Vagina (tissue), 2 donors: Measurements from ENCODE around the gene CD300A. TPM values are rescaled to one million over a fixed set of nuclear protein-coding genes. Genes with fewer than 3 reads are reported as not detected.

Source experiments
- DNase-seq, 2 donors: peaks; one replicate each; pipeline ENCODE4 v3.0.0-alpha.2; 2017; ENCODE audit errors: extremely low spot score in 2 of 2
- H3K27ac ChIP-seq: fragments of 200-600 bp; sonication (generic); one replicate; pipeline ENCODE4 v1.5.1; 2019
- H3K27me3 ChIP-seq: fragments of 200-600 bp; sonication (generic); one replicate; pipeline ENCODE4 v1.5.1; 2019
- H3K36me3 ChIP-seq, 2 donors: fragments of 200-600 bp; sonication (generic); one replicate each; pipeline ENCODE4 v1.5.1; 2017 to 2019
- H3K4me1 ChIP-seq: fragments of 200-600 bp; sonication (generic); one replicate; pipeline ENCODE4 v1.5.1; 2019
- H3K4me3 ChIP-seq, 2 donors: fragments of 200-600 bp; sonication (generic); 1 replicate in 1 of 2; 2 replicates in 1 of 2; pipeline ENCODE4 v1.5.1; 2016 to 2019
- H3K9me3 ChIP-seq: fragments of 200-600 bp; sonication (generic); one replicate; pipeline ENCODE4 v1.5.1; 2019
- POLR2A ChIP-seq, 2 donors: fragments of 450-650 bp; IDR thresholded peaks; one replicate each; pipeline ENCODE4 v1.6.1; 2017; ENCODE audit warnings: antibody characterized with exemption in 2 of 2, mild to moderate bottlenecking in 2 of 2, moderate library complexity in 2 of 2
- POLR2AphosphoS5 ChIP-seq, 2 donors: sonication (generic); formaldehyde crosslinking; IDR thresholded peaks; one replicate each; pipeline ENCODE4 v1.9.0; 2017; ENCODE audit warnings: antibody characterized with exemption in 2 of 2, mild to moderate bottlenecking in 2 of 2, low read depth in 1 of 2; ENCODE audit not compliant: insufficient read depth in 1 of 2
- intact Hi-C: fragments of 100-400 bp; cut with DNase I; formaldehyde crosslinking; loops from one replicate; pipeline ENCODE4 v1.15.1; 2023
- total RNA-seq: library from RNA; depleted of rRNA; stranded (reverse); fragments of >200 nt; gene quantifications from one replicate; pipeline ENCODE4 v1.2.3, GENCODE V29; 2016
- TF ChIP-seq, protein P1 (sequence below), 3 experiments: fragments of 450-650 bp in 2 of 3; fragments of 200-600 bp in 1 of 3; sonication (generic) in 1 of 3; IDR thresholded peaks; one replicate each; pipeline ENCODE4 v1.5.1; 2017 to 2019; ENCODE audit warnings: antibody characterized with exemption in 3 of 3, mild to moderate bottlenecking in 2 of 3, moderate library complexity in 2 of 3

Gene CD300A
- total RNA-seq, 1 donor from 2014 or later, result 4.2 TPM

DNA sequence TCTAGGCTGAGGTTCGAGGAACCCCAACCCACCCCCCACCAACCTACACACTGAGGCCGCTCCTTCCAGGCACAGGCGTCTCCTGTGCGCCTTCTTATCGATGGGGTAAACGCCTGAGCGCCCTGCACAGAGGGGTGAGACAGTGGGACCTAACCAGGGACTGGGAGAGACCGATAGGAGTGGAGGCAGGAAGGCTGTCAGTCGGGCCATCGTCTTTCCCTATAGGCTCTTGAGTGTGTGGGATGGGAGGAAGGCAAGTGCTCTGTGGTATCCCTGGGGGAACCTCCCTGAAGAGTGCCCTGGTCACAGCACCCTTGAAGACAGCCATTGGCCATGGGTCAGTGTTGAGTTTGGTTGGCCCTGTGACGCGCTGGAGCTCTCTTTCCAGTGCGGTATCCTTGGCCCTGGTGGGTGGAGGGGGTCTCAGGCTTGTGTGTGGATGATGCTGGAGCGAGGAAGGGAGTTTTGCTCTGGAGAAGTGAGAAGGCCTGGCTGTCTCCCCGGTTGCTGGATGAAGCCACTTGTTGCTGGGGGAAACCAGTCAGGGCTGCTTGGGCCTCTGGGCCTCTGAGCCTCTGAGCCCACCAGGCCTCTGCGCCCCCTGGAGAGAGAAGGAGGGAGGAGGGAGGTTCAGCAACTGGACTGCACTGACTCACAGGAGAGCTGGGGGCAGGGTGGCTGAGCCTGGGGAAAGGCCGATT, 32.9 kb upstream of the CD300A start:
- Histone ChIP-seq H3K4me1 (peaks cover 40% of the 10 kb centered on the region), H3K36me3 (no peaks in the 10 kb centered on the region), H3K9me3 (no peaks in the 10 kb centered on the region), H3K27me3 (no peaks in the 10 kb centered on the region), H3K27ac (peak overlapping the region; percentile 91), H3K4me3 (peak overlapping the region; percentile 61 to 74)
- DNase-seq, result no peak
- TF ChIP-seq, protein P1, sequence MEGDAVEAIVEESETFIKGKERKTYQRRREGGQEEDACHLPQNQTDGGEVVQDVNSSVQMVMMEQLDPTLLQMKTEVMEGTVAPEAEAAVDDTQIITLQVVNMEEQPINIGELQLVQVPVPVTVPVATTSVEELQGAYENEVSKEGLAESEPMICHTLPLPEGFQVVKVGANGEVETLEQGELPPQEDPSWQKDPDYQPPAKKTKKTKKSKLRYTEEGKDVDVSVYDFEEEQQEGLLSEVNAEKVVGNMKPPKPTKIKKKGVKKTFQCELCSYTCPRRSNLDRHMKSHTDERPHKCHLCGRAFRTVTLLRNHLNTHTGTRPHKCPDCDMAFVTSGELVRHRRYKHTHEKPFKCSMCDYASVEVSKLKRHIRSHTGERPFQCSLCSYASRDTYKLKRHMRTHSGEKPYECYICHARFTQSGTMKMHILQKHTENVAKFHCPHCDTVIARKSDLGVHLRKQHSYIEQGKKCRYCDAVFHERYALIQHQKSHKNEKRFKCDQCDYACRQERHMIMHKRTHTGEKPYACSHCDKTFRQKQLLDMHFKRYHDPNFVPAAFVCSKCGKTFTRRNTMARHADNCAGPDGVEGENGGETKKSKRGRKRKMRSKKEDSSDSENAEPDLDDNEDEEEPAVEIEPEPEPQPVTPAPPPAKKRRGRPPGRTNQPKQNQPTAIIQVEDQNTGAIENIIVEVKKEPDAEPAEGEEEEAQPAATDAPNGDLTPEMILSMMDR (IDR thresholded peaks at IDR 0.05), result no peak
- no peak for TF ChIP-seq POLR2AphosphoS5 (IDR thresholded peaks at IDR 0.05; ENCODE audit: insufficient read depth in 1 of 2, low read depth in 1 of 2)
- TF ChIP-seq POLR2A (IDR thresholded peaks at IDR 0.05), result no peak
- intact Hi-C loops, result no loop called here

DNA sequence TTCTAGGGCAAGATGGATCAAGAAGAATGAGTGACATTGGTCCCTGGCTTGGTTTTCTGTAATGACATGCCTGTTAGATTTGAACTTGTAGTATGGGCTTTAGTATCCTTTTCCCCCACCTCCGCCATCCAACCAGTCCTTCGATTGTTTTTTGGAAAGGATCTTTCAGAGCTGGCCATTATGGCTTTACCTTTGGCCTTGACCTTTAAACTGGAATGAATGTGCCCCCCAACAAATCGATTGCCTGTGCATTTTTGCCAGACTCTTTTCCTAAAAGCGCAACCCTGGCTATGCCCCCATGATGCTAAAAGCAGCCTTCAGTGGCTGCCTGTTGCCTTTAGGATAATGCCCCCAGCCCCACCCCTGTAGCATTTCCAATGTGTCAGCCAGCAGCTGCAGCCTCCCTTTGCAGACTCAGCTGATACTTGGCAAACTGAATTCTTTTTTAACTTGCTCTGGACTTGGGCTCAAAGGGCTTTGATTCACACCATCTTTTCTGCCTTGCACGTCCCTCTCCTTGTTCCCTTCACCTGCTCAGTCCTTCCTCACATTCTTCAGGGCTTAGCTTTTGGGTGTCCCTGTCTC, 30.6 kb upstream of the CD300A start:
- H3K27ac ChIP-seq, result no peak overlapping the region
- H3K4me3 ChIP-seq, result no peak overlapping the region
- no peak for DNase-seq
- H3K27me3 ChIP-seq, result no peaks in the 10 kb centered on the region
- no peaks in the 10 kb centered on the region for H3K9me3 ChIP-seq
- intact Hi-C loops, result no loop called here
- H3K36me3 ChIP-seq, result peaks cover 0 to 9% of the 10 kb centered on the region in 2 donors
- H3K4me1 ChIP-seq, result peaks cover 29% of the 10 kb centered on the region
- no peak for TF ChIP-seq POLR2A (IDR thresholded peaks at IDR 0.05)
- TF ChIP-seq, protein P1 (IDR thresholded peaks at IDR 0.05), result no peak
- no peak for TF ChIP-seq POLR2AphosphoS5 (IDR thresholded peaks at IDR 0.05; ENCODE audit: insufficient read depth in 1 of 2, low read depth in 1 of 2)

DNA sequence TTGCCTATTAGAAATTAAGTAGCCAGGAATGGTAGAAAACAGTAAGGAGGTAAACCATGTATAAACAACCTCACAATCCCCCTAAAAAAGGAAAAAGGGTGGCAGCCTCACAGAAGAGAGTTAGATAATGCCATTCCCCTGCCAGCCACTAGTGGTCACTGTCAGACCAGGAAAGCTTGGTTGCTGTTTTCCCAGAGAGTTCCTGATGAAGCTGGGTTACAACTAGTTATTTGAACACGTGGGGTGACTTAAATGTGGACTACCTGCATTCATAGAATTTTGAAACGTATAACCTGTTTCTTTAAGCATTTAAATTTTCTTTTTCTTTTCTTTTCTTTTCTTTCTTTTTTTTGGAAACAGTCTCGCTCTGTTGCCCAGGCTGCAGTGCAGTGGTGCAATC, 28.7 kb upstream of the CD300A start:
- Histone ChIP-seq H3K4me1 (peaks cover 18% of the 10 kb centered on the region), H3K9me3 (no peaks in the 10 kb centered on the region), H3K36me3 (peaks cover 0 to 9% of the 10 kb centered on the region in 2 donors), H3K27ac (no peak overlapping the region), H3K4me3 (no peak overlapping the region), H3K27me3 (no peaks in the 10 kb centered on the region)
- intact Hi-C loops, result no loop called here
- no peak for DNase-seq
- no peak for TF ChIP-seq POLR2A (IDR thresholded peaks at IDR 0.05)
- no peak for TF ChIP-seq POLR2AphosphoS5 (IDR thresholded peaks at IDR 0.05; ENCODE audit: insufficient read depth in 1 of 2, low read depth in 1 of 2)
- TF ChIP-seq, protein P1 (IDR thresholded peaks at IDR 0.05), result peak in 1 of 3 experiments; percentile 29

DNA sequence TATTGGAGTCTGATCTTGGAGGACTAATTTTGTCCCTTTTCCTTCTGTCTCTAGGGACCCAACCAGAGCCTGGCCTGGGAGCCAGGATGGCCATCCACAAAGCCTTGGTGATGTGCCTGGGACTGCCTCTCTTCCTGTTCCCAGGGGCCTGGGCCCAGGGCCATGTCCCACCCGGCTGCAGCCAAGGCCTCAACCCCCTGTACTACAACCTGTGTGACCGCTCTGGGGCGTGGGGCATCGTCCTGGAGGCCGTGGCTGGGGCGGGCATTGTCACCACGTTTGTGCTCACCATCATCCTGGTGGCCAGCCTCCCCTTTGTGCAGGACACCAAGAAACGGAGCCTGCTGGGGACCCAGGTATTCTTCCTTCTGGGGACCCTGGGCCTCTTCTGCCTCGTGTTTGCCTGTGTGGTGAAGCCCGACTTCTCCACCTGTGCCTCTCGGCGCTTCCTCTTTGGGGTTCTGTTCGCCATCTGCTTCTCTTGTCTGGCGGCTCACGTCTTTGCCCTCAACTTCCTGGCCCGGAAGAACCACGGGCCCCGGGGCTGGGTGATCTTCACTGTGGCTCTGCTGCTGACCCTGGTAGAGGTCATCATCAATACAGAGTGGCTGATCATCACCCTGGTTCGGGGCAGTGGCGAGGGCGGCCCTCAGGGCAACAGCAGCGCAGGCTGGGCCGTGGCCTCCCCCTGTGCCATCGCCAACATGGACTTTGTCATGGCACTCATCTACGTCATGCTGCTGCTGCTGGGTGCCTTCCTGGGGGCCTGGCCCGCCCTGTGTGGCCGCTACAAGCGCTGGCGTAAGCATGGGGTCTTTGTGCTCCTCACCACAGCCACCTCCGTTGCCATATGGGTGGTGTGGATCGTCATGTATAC, 26.5 kb upstream of the CD300A start:
- Histone ChIP-seq H3K36me3 (peaks cover 0 to 9% of the 10 kb centered on the region in 2 donors), H3K9me3 (no peaks in the 10 kb centered on the region), H3K4me3 (no peak overlapping the region), H3K27ac (no peak overlapping the region), H3K4me1 (peaks cover 25% of the 10 kb centered on the region), H3K27me3 (no peaks in the 10 kb centered on the region)
- intact Hi-C loops, result no loop called here
- TF ChIP-seq POLR2A (IDR thresholded peaks at IDR 0.05) (no peak), POLR2AphosphoS5 (IDR thresholded peaks at IDR 0.05; ENCODE audit: insufficient read depth in 1 of 2, low read depth in 1 of 2) (no peak)
- TF ChIP-seq, protein P1 (IDR thresholded peaks at IDR 0.05), result no peak
- DNase-seq, result no peak
